Progenitor cell of endocrine pancreas (in vitro differentiated cells): Measurements from ENCODE around the gene CYSLTR2. TPM values are rescaled to one million over a fixed set of nuclear protein-coding genes. Genes with fewer than 3 reads are reported as not detected.
"Not testable (repeated sequence)": the region's sequence is repeated elsewhere in the genome, so short reads cannot be mapped to it uniquely, and the experiment has no call there.

ENCODE experiments used
- DNase-seq: peaks from one replicate; pipeline ENCODE4 v3.0.0; 2021; ENCODE audit warnings: low spot score; ENCODE audit not compliant: unreplicated experiment
- H3K27ac Mint-ChIP-seq: 2 replicates; pipeline ENCODE4 v1.8.0; 2021; ENCODE audit warnings: mild to moderate bottlenecking, moderate library complexity, mixed read lengths
- H3K27me3 Mint-ChIP-seq: 2 replicates; pipeline ENCODE4 v1.8.0; 2021; ENCODE audit warnings: mixed read lengths
- H3K36me3 Mint-ChIP-seq: 2 replicates; pipeline ENCODE4 v1.8.0; 2022; ENCODE audit warnings: mixed read lengths; ENCODE audit not compliant: insufficient read depth
- H3K4me1 Mint-ChIP-seq: 2 replicates; pipeline ENCODE4 v1.8.0; 2021; ENCODE audit warnings: low read depth, mixed read lengths
- H3K4me3 Mint-ChIP-seq: 2 replicates; pipeline ENCODE4 v1.8.0; 2021; ENCODE audit warnings: low read depth, mild to moderate bottlenecking, moderate library complexity, mixed read lengths
- H3K9me3 Mint-ChIP-seq: 2 replicates; pipeline ENCODE4 v1.8.0; 2021; ENCODE audit warnings: low read depth, mixed read lengths
- CTCF ChIP-seq: fragments of 200-600 bp; sonication (generic); IDR thresholded peaks from one replicate; pipeline ENCODE4 v1.5.0; 2021; ENCODE audit warnings: antibody characterized with exemption, mild to moderate bottlenecking; ENCODE audit not compliant: unreplicated experiment
- total RNA-seq: library from RNA; stranded (reverse); gene quantifications from 2 replicates; pipeline ENCODE4 v1.2.1, GENCODE V29; 2021

The CYSLTR2 gene
- total RNA-seq, 1 donor from 2014 or later: 0.17 TPM

GRCh38 chr13:48667136-48667535 lies 13.4 kb downstream of the CYSLTR2 start:
- no peaks in the 10 kb centered on the region for H3K27me3 Mint-ChIP-seq
- no peak for DNase-seq
- no peaks in the 10 kb centered on the region for H3K4me1 Mint-ChIP-seq
- peaks cover 5% of the 10 kb centered on the region for H3K36me3 Mint-ChIP-seq
- TF ChIP-seq CTCF: no peak
- no peak overlapping the region for H3K27ac Mint-ChIP-seq
- H3K9me3 Mint-ChIP-seq: peaks cover 57% of the 10 kb centered on the region
- no peak overlapping the region for H3K4me3 Mint-ChIP-seq

GRCh38 chr13:48671421-48671820 lies 17.7 kb downstream of the CYSLTR2 start:
- DNase-seq, H3K4me1 Mint-ChIP-seq, H3K36me3 Mint-ChIP-seq, H3K4me3 Mint-ChIP-seq, H3K27me3 Mint-ChIP-seq, H3K27ac Mint-ChIP-seq: not testable (repeated sequence)
- peaks cover 36% of the 10 kb centered on the region for H3K9me3 Mint-ChIP-seq

- Mint-ChIP-seq H3K27ac (no peak overlapping the region), H3K27me3 (peaks cover 14% of the 10 kb centered on the region), H3K4me1 (no peaks in the 10 kb centered on the region), H3K4me3 (no peak overlapping the region), H3K9me3 (peaks cover 23% of the 10 kb centered on the region), H3K36me3 (peaks cover 3% of the 10 kb centered on the region)
- DNase-seq: no peak
- no peak for TF ChIP-seq CTCF
Observed at GRCh38 chr13:48675247-48675646, 21.5 kb downstream of the CYSLTR2 start.

GRCh38 chr13:48678316-48678715 lies 24.6 kb downstream of the CYSLTR2 start:
- H3K27ac Mint-ChIP-seq: no peak overlapping the region
- DNase-seq: no peak
- H3K4me1 Mint-ChIP-seq: no peaks in the 10 kb centered on the region
- H3K9me3 Mint-ChIP-seq: peaks cover 7% of the 10 kb centered on the region
- H3K36me3 Mint-ChIP-seq: no peaks in the 10 kb centered on the region
- no peak for TF ChIP-seq CTCF
- no peak overlapping the region for H3K4me3 Mint-ChIP-seq
- peaks cover 14% of the 10 kb centered on the region for H3K27me3 Mint-ChIP-seq

- DNase-seq: no peak
- no peak for TF ChIP-seq CTCF
- Mint-ChIP-seq H3K4me3 (no peak overlapping the region), H3K4me1 (no peaks in the 10 kb centered on the region), H3K27me3 (peaks cover 14% of the 10 kb centered on the region), H3K9me3 (no peaks in the 10 kb centered on the region), H3K36me3 (no peaks in the 10 kb centered on the region), H3K27ac (no peak overlapping the region)
Observed at GRCh38 chr13:48679941-48680680, 26.4 kb downstream of the CYSLTR2 start.

- Mint-ChIP-seq H3K4me1 (no peaks in the 10 kb centered on the region), H3K9me3 (no peaks in the 10 kb centered on the region), H3K27ac (no peak overlapping the region), H3K27me3 (peaks cover 14% of the 10 kb centered on the region), H3K4me3 (no peak overlapping the region), H3K36me3 (no peaks in the 10 kb centered on the region)
- no peak for DNase-seq
- TF ChIP-seq CTCF: no peak
Observed at GRCh38 chr13:48680756-48681392, 27.1 kb downstream of the CYSLTR2 start.
